ENCODE measurements around the gene HPCAL1.

The HPCAL1 gene

GRCh38 chr2:10335046-10335840 is 32.5 kb downstream of the HPCAL1 start:
- no peak for DNase-seq (ENCODE audit: low read depth in 1 of 2, low spot score in 1 of 2)

- no peak for DNase-seq (ENCODE audit: low read depth in 1 of 2, low spot score in 1 of 2)
Observed at GRCh38 chr2:10336283-10336682, 33.6 kb downstream of the HPCAL1 start.

GRCh38 chr2:10337449-10338269 is 35.0 kb downstream of the HPCAL1 start:
- no peak for DNase-seq (ENCODE audit: low read depth in 1 of 2, low spot score in 1 of 2)

- no peak for DNase-seq (ENCODE audit: low read depth in 1 of 2, low spot score in 1 of 2)
Observed at GRCh38 chr2:10338270-10339188, 35.8 kb downstream of the HPCAL1 start.

GRCh38 chr2:10339647-10340592 is 37.2 kb downstream of the HPCAL1 start:
- no peak for DNase-seq (ENCODE audit: low read depth in 1 of 2, low spot score in 1 of 2)

GRCh38 chr2:10340593-10340975 is 37.9 kb downstream of the HPCAL1 start:
- no peak for DNase-seq (ENCODE audit: low read depth in 1 of 2, low spot score in 1 of 2)

GRCh38 chr2:10341193-10341592 is 38.5 kb downstream of the HPCAL1 start:
- DNase-seq (ENCODE audit: low read depth in 1 of 2, low spot score in 1 of 2), result no peak

GRCh38 chr2:10342245-10342951 is 39.7 kb downstream of the HPCAL1 start:
- DNase-seq (ENCODE audit: low read depth in 1 of 2, low spot score in 1 of 2), result no peak

- no peak for DNase-seq (ENCODE audit: low read depth in 1 of 2, low spot score in 1 of 2)
Observed at GRCh38 chr2:10343191-10343590, 40.5 kb downstream of the HPCAL1 start.

GRCh38 chr2:10343658-10344057 is 41.0 kb downstream of the HPCAL1 start:
- no peak for DNase-seq (ENCODE audit: low read depth in 1 of 2, low spot score in 1 of 2)

GRCh38 chr2:10344105-10345066 is 41.7 kb downstream of the HPCAL1 start:
- DNase-seq (ENCODE audit: low read depth in 1 of 2, low spot score in 1 of 2), result no peak

- DNase-seq (ENCODE audit: low read depth in 1 of 2, low spot score in 1 of 2), result no peak
Observed at GRCh38 chr2:10345126-10345525, 42.4 kb downstream of the HPCAL1 start.

- DNase-seq (ENCODE audit: low read depth in 1 of 2, low spot score in 1 of 2), result no peak
Observed at GRCh38 chr2:10345813-10346212, 43.1 kb downstream of the HPCAL1 start.

- DNase-seq (ENCODE audit: low read depth in 1 of 2, low spot score in 1 of 2), result no peak
Observed at GRCh38 chr2:10346929-10347561, 44.3 kb downstream of the HPCAL1 start.

- no peak for DNase-seq (ENCODE audit: low read depth in 1 of 2, low spot score in 1 of 2)
Observed at GRCh38 chr2:10347562-10347948, 44.9 kb downstream of the HPCAL1 start.

GRCh38 chr2:10348891-10349290 is 46.2 kb downstream of the HPCAL1 start:
- no peak for DNase-seq (ENCODE audit: low read depth in 1 of 2, low spot score in 1 of 2)

- no peak for DNase-seq (ENCODE audit: low read depth in 1 of 2, low spot score in 1 of 2)
Observed at GRCh38 chr2:10350761-10351160, 48.1 kb downstream of the HPCAL1 start.

- DNase-seq (ENCODE audit: low read depth in 1 of 2, low spot score in 1 of 2), result no peak
Observed at GRCh38 chr2:10352361-10352760, 49.7 kb downstream of the HPCAL1 start.
